Naive B cell (primary cell): ENCODE results near the gene NAALADL2. TPM values are rescaled to one million over a fixed set of nuclear protein-coding genes. Genes with fewer than 3 reads are reported as not detected.

Source experiments
- ATAC-seq, 2 donors: fragments of 150-1000 bp; cut with Tn5 transposase; 2 replicates each; pipeline ENCODE4 v1.10.0; 2021; ENCODE audit warnings: low read depth in 2 of 2, mild to moderate bottlenecking in 2 of 2, moderate library complexity in 2 of 2
- DNase-seq: peaks from one replicate; pipeline ENCODE4 v3.0.0; 2022
- H3K27ac Mint-ChIP-seq, 6 donors: one replicate each; pipeline ENCODE4 v1.8.0; 2020 to 2022; ENCODE audit warnings: mild to moderate bottlenecking in 6 of 6, mixed read lengths in 6 of 6, moderate library complexity in 5 of 6, inconsistent platforms in 2 of 6
- H3K27me3 Mint-ChIP-seq, 3 donors: one replicate each; pipeline ENCODE4 v1.8.0; 2021 to 2022; ENCODE audit warnings: mixed read lengths in 3 of 3, mild to moderate bottlenecking in 1 of 3
- H3K36me3 Mint-ChIP-seq, 2 donors: one replicate each; pipeline ENCODE4 v1.8.0; 2020 to 2022; ENCODE audit warnings: mixed read lengths in 2 of 2, inconsistent platforms in 1 of 2, mild to moderate bottlenecking in 1 of 2
- H3K4me1 Mint-ChIP-seq, 3 donors: one replicate each; pipeline ENCODE4 v1.8.0; 2020 to 2022; ENCODE audit warnings: mixed read lengths in 3 of 3, inconsistent platforms in 1 of 3, mild to moderate bottlenecking in 1 of 3, moderate library complexity in 1 of 3
- H3K4me3 Mint-ChIP-seq, 8 donors: one replicate each; pipeline ENCODE4 v1.8.0; 2020 to 2022; ENCODE audit warnings: mild to moderate bottlenecking in 8 of 8, mixed read lengths in 8 of 8, moderate library complexity in 8 of 8, inconsistent platforms in 2 of 8
- H3K9me3 Mint-ChIP-seq, 7 donors: one replicate each; pipeline ENCODE4 v1.8.0; 2020 to 2022; ENCODE audit warnings: mixed read lengths in 7 of 7, mild to moderate bottlenecking in 5 of 7, inconsistent platforms in 2 of 7, moderate library complexity in 1 of 7
- polyA plus RNA-seq, 6 donors: library from polyadenylated mRNA; unstranded; fragments of 300-500 nt; fragmentation: Illumina TruSeq; gene quantifications; one replicate each; pipeline ENCODE4 v1.2.3, GENCODE V29; 2021; ENCODE audit warnings: low read depth in 6 of 6

The NAALADL2 gene
- polyA plus RNA-seq, 6 donors from 2014 or later, result not detected

GRCh38 chr3:175294793-175295192 is 435.7 kb downstream of the NAALADL2 start:
- Mint-ChIP-seq H3K4me1 (no peaks in the 10 kb centered on the region), H3K4me3 (no peak overlapping the region), H3K27me3 (no peaks in the 10 kb centered on the region), H3K9me3 (peaks cover 0 to 5% (median 1%) of the 10 kb centered on the region in 7 donors), H3K27ac (no peak overlapping the region), H3K36me3 (no peaks in the 10 kb centered on the region)
- DNase-seq, result no peak
- no peak for ATAC-seq

- H3K4me1 Mint-ChIP-seq, result no peaks in the 10 kb centered on the region
- H3K27ac Mint-ChIP-seq, result peak overlapping the region in 1 of 6 donors; percentile 2
- no peak for DNase-seq
- H3K27me3 Mint-ChIP-seq, result no peaks in the 10 kb centered on the region
- H3K4me3 Mint-ChIP-seq, result no peak overlapping the region
- peaks cover 0 to 5% (median 0%) of the 10 kb centered on the region in 7 donors for H3K9me3 Mint-ChIP-seq
- no peak for ATAC-seq
- no peaks in the 10 kb centered on the region for H3K36me3 Mint-ChIP-seq
Observed at GRCh38 chr3:175295248-175296130, 436.4 kb downstream of the NAALADL2 start.

- ATAC-seq (no peak), DNase-seq (no peak)
- Mint-ChIP-seq H3K4me3 (no peak overlapping the region), H3K9me3 (peaks cover 0 to 5% (median 2%) of the 10 kb centered on the region in 7 donors), H3K4me1 (no peaks in the 10 kb centered on the region), H3K36me3 (no peaks in the 10 kb centered on the region), H3K27me3 (no peaks in the 10 kb centered on the region), H3K27ac (no peak overlapping the region)
Observed at GRCh38 chr3:175297216-175297615, 438.1 kb downstream of the NAALADL2 start.

GRCh38 chr3:175301741-175302140 is 442.6 kb downstream of the NAALADL2 start:
- peaks cover 0 to 5% (median 2%) of the 10 kb centered on the region in 7 donors for H3K9me3 Mint-ChIP-seq
- DNase-seq, result no peak
- no peak overlapping the region for H3K4me3 Mint-ChIP-seq
- no peaks in the 10 kb centered on the region for H3K4me1 Mint-ChIP-seq
- no peak for ATAC-seq
- no peaks in the 10 kb centered on the region for H3K36me3 Mint-ChIP-seq
- no peaks in the 10 kb centered on the region for H3K27me3 Mint-ChIP-seq
- no peak overlapping the region for H3K27ac Mint-ChIP-seq

- Mint-ChIP-seq H3K27ac (no peak overlapping the region), H3K9me3 (peaks cover 0 to 4% (median 2%) of the 10 kb centered on the region in 7 donors), H3K4me3 (no peak overlapping the region), H3K36me3 (no peaks in the 10 kb centered on the region), H3K4me1 (no peaks in the 10 kb centered on the region), H3K27me3 (no peaks in the 10 kb centered on the region)
- DNase-seq, result no peak
- ATAC-seq, result no peak
Observed at GRCh38 chr3:175304404-175304803, 445.3 kb downstream of the NAALADL2 start.

GRCh38 chr3:175307642-175308041 is 448.5 kb downstream of the NAALADL2 start:
- no peak overlapping the region for H3K4me3 Mint-ChIP-seq
- DNase-seq, result no peak
- no peaks in the 10 kb centered on the region for H3K9me3 Mint-ChIP-seq
- no peaks in the 10 kb centered on the region for H3K4me1 Mint-ChIP-seq
- H3K27ac Mint-ChIP-seq, result no peak overlapping the region
- ATAC-seq, result no peak
- no peaks in the 10 kb centered on the region for H3K36me3 Mint-ChIP-seq
- H3K27me3 Mint-ChIP-seq, result no peaks in the 10 kb centered on the region

GRCh38 chr3:175308097-175308496 is 449.0 kb downstream of the NAALADL2 start:
- Mint-ChIP-seq H3K27me3 (no peaks in the 10 kb centered on the region), H3K36me3 (no peaks in the 10 kb centered on the region), H3K9me3 (no peaks in the 10 kb centered on the region), H3K4me3 (no peak overlapping the region), H3K27ac (no peak overlapping the region), H3K4me1 (no peaks in the 10 kb centered on the region)
- DNase-seq (no peak), ATAC-seq (no peak)

GRCh38 chr3:175310046-175310445 is 450.9 kb downstream of the NAALADL2 start:
- Mint-ChIP-seq H3K4me3 (no peak overlapping the region), H3K9me3 (no peaks in the 10 kb centered on the region), H3K4me1 (no peaks in the 10 kb centered on the region), H3K27me3 (no peaks in the 10 kb centered on the region), H3K36me3 (no peaks in the 10 kb centered on the region), H3K27ac (no peak overlapping the region)
- DNase-seq (no peak), ATAC-seq (no peak)

GRCh38 chr3:175311404-175311803 is 452.3 kb downstream of the NAALADL2 start:
- H3K27ac Mint-ChIP-seq, result no peak overlapping the region
- H3K36me3 Mint-ChIP-seq, result no peaks in the 10 kb centered on the region

GRCh38 chr3:175311946-175312345 is 452.8 kb downstream of the NAALADL2 start:
- H3K4me3 Mint-ChIP-seq, result no peak overlapping the region

More at GRCh38 chr3:175311404-175311803, 452.3 kb downstream of the NAALADL2 start:
- DNase-seq (no peak), ATAC-seq (no peak)
- Mint-ChIP-seq H3K27me3 (no peaks in the 10 kb centered on the region), H3K4me3 (no peak overlapping the region), H3K9me3 (no peaks in the 10 kb centered on the region), H3K4me1 (no peaks in the 10 kb centered on the region)

GRCh38 chr3:175312791-175313190 is 453.7 kb downstream of the NAALADL2 start:
- DNase-seq (no peak), ATAC-seq (no peak)
- no peaks in the 10 kb centered on the region for H3K36me3 Mint-ChIP-seq
- H3K4me1 Mint-ChIP-seq, result no peaks in the 10 kb centered on the region
- no peaks in the 10 kb centered on the region for H3K27me3 Mint-ChIP-seq
- no peak overlapping the region for H3K4me3 Mint-ChIP-seq
- no peak overlapping the region for H3K27ac Mint-ChIP-seq
- H3K9me3 Mint-ChIP-seq, result no peaks in the 10 kb centered on the region

More at GRCh38 chr3:175311946-175312345, 452.8 kb downstream of the NAALADL2 start:
- Mint-ChIP-seq H3K27ac (no peak overlapping the region), H3K9me3 (no peaks in the 10 kb centered on the region), H3K36me3 (no peaks in the 10 kb centered on the region), H3K27me3 (no peaks in the 10 kb centered on the region), H3K4me1 (no peaks in the 10 kb centered on the region)
- ATAC-seq (no peak), DNase-seq (no peak)

GRCh38 chr3:175316799-175317198 is 457.7 kb downstream of the NAALADL2 start:
- Mint-ChIP-seq H3K4me1 (no peaks in the 10 kb centered on the region), H3K27me3 (no peaks in the 10 kb centered on the region), H3K36me3 (no peaks in the 10 kb centered on the region), H3K4me3 (no peak overlapping the region), H3K27ac (no peak overlapping the region), H3K9me3 (peaks cover 0 to 2% (median 0%) of the 10 kb centered on the region in 7 donors)
- no peak for ATAC-seq
- no peak for DNase-seq

GRCh38 chr3:175325440-175325839 is 466.3 kb downstream of the NAALADL2 start:
- Mint-ChIP-seq H3K27ac (no peak overlapping the region), H3K27me3 (no peaks in the 10 kb centered on the region), H3K4me3 (no peak overlapping the region), H3K9me3 (peaks cover 0 to 6% (median 0%) of the 10 kb centered on the region in 7 donors), H3K4me1 (no peaks in the 10 kb centered on the region), H3K36me3 (no peaks in the 10 kb centered on the region)
- DNase-seq (no peak), ATAC-seq (no peak)

- H3K36me3 Mint-ChIP-seq, result no peaks in the 10 kb centered on the region
- H3K4me3 Mint-ChIP-seq, result no peak overlapping the region
- DNase-seq (no peak), ATAC-seq (no peak)
- H3K4me1 Mint-ChIP-seq, result no peaks in the 10 kb centered on the region
- peaks cover 0 to 6% (median 0%) of the 10 kb centered on the region in 7 donors for H3K9me3 Mint-ChIP-seq
- no peaks in the 10 kb centered on the region for H3K27me3 Mint-ChIP-seq
- H3K27ac Mint-ChIP-seq, result no peak overlapping the region
Observed at GRCh38 chr3:175326041-175326440, 466.9 kb downstream of the NAALADL2 start.
